ENCODE measurements around the gene UPF1. TPM values are rescaled to one million over a fixed set of nuclear protein-coding genes. Genes with fewer than 3 reads are reported as not detected.
A peak's percentile ranks its signal among the peaks of the same experiment; 100 is the strongest.

Gene UPF1
- polyA plus RNA-seq, 2 of the 4 experiments (the other 2 are of a cell fraction): 19.2 to 28.6 TPM

DNA sequence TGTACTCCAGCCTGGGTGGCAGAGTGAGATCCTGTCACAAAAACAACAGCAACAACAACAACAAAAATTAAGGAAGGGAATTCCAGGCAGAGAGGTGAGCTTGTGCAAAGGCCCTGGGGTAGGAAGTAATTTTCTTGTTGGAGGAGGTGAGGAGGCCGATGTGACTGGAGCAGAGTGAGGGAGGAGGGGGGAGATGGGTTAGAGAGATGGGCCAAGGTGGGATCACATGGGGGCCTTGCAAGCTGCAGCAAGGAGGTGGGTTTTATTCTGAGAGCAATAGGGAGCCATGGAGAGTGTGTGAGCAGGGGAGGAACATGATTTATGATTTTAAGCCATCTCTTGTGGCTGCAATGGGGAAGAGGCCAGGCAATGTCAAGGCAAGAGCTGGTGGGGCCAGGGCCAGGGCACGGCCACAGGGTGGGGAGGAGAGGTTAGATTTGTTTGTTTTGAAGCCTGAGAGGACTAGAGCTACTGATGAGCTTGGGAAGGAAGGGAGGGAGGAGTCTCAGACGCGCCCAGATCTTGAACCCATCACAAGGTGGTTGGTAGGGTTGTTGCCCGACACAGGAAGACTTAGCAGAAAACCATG, 28.1 kb upstream of the UPF1 start:
- FAIRE-seq (no peak), DNase-seq (ENCODE audit: low read depth in 1 of 2, low spot score in 1 of 2) (no peak), ATAC-seq (no peak)
- no peak overlapping the region for H3K4me3 ChIP-seq
- no peak overlapping the region for H3K4me2 ChIP-seq
- H3K4me1 ChIP-seq: no peaks in the 10 kb centered on the region
- no peaks in the 10 kb centered on the region for H3K9me3 ChIP-seq
- CTCF ChIA-PET: interaction anchor here (0.6 to 1.6 kb wide), 2 partner anchors 44 to 231 kb away, joined by 4 to 5 read pairs; no protein-coding TSS in a partner anchor
- H3K27ac ChIP-seq: no peak overlapping the region
- POLR2A ChIA-PET: no interaction called here
- no peak for TF ChIP-seq CBX2 (IDR thresholded peaks at IDR 0.05; ENCODE audit: borderline replicate concordance, low read depth)
- TF ChIP-seq ZFP36 (IDR thresholded peaks at IDR 0.05; ENCODE audit: borderline replicate concordance, partially characterized antibody): peak; percentile 68
- 73% methylated on average over 5 of the region's 5 CpGs for WGBS (ENCODE audit: missing lambda C conversion rate)

- no peaks in the 10 kb centered on the region for H3K4me1 ChIP-seq
- 84% methylated on average over 15 of the region's 15 CpGs for WGBS (ENCODE audit: missing lambda C conversion rate)
- no peak overlapping the region for H3K27ac ChIP-seq
- no peak for DNase-seq (ENCODE audit: low read depth in 1 of 2, low spot score in 1 of 2)
- ChIA-PET CTCF (interaction anchor here (0.6 kb wide), 2 partner anchors 230 to 277 kb away, joined by 3 to 4 read pairs; no protein-coding TSS in a partner anchor), POLR2A (no interaction called here)
- FAIRE-seq: no peak
- H3K9me3 ChIP-seq: no peaks in the 10 kb centered on the region
- H3K4me2 ChIP-seq: no peak overlapping the region
- no peak overlapping the region for H3K4me3 ChIP-seq
- no peak for ATAC-seq
- TF ChIP-seq PHF8 (IDR thresholded peaks at IDR 0.05; ENCODE audit: borderline replicate concordance, low read depth) (no peak), CEBPB (IDR thresholded peaks at IDR 0.05) (no peak), FOSB (CRISPR knock-in tag; IDR thresholded peaks at IDR 0.05) (no peak), HMGXB4 (CRISPR knock-in tag; IDR thresholded peaks at IDR 0.05; ENCODE audit: borderline replicate concordance) (no peak), CBX2 (IDR thresholded peaks at IDR 0.05; ENCODE audit: borderline replicate concordance, low read depth) (no peak), ESRRA (IDR thresholded peaks at IDR 0.05; ENCODE audit: borderline replicate concordance, low read length) (no peak), RCOR1 (IDR thresholded peaks at IDR 0.05; ENCODE audit: low read depth, low read length) (no peak), TFCP2L1 (CRISPR knock-in tag; IDR thresholded peaks at IDR 0.05) (no peak), ZNF302 (CRISPR knock-in tag; IDR thresholded peaks at IDR 0.05) (no peak), ZC3H11A (IDR thresholded peaks at IDR 0.05) (no peak), MAFK (IDR thresholded peaks at IDR 0.05; ENCODE audit: partially characterized antibody) (no peak), HOXB13 (CRISPR knock-in tag; IDR thresholded peaks at IDR 0.05; ENCODE audit: low read depth) (no peak), MAZ (IDR thresholded peaks at IDR 0.05; ENCODE audit: borderline replicate concordance, low read depth, low read length) (no peak), FOXS1 (CRISPR knock-in tag; IDR thresholded peaks at IDR 0.05) (no peak), NFE2L2 (conservative IDR thresholded peaks at IDR 0.05; ENCODE audit: low read length) (no peak), NR3C1 (IDR thresholded peaks at IDR 0.05) (no peak)
- TF ChIP-seq, protein P1, sequence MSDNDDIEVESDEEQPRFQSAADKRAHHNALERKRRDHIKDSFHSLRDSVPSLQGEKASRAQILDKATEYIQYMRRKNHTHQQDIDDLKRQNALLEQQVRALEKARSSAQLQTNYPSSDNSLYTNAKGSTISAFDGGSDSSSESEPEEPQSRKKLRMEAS (IDR thresholded peaks at IDR 0.05): no peak
- TF ChIP-seq, protein P2, sequence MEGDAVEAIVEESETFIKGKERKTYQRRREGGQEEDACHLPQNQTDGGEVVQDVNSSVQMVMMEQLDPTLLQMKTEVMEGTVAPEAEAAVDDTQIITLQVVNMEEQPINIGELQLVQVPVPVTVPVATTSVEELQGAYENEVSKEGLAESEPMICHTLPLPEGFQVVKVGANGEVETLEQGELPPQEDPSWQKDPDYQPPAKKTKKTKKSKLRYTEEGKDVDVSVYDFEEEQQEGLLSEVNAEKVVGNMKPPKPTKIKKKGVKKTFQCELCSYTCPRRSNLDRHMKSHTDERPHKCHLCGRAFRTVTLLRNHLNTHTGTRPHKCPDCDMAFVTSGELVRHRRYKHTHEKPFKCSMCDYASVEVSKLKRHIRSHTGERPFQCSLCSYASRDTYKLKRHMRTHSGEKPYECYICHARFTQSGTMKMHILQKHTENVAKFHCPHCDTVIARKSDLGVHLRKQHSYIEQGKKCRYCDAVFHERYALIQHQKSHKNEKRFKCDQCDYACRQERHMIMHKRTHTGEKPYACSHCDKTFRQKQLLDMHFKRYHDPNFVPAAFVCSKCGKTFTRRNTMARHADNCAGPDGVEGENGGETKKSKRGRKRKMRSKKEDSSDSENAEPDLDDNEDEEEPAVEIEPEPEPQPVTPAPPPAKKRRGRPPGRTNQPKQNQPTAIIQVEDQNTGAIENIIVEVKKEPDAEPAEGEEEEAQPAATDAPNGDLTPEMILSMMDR (IDR thresholded peaks at IDR 0.05): no peak
- TF ChIP-seq, protein P3, sequence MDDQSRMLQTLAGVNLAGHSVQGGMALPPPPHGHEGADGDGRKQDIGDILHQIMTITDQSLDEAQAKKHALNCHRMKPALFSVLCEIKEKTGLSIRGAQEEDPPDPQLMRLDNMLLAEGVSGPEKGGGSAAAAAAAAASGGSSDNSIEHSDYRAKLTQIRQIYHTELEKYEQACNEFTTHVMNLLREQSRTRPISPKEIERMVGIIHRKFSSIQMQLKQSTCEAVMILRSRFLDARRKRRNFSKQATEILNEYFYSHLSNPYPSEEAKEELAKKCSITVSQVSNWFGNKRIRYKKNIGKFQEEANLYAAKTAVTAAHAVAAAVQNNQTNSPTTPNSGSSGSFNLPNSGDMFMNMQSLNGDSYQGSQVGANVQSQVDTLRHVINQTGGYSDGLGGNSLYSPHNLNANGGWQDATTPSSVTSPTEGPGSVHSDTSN (IDR thresholded peaks at IDR 0.05): no peak
These were observed 27.6 kb upstream of the UPF1 start for GRCh38 chr19:18804139-18804601.

All from A549 (cell line).